ENCODE data around the gene SLC38A10. TPM values are rescaled to one million over a fixed set of nuclear protein-coding genes. Genes with fewer than 3 reads are reported as not detected.

SLC38A10 gene
- total and polyA plus RNA-seq, 7 donors: 7.8 to 88.7 (median 37.9) TPM

- Histone ChIP-seq H3K27ac (peak overlapping the region in 1 of 4 donors; percentile 81), H3K36me3 (no peaks in the 10 kb centered on the region), H3K27me3 (no peaks in the 10 kb centered on the region), H3K4me3 (no peak overlapping the region), H3K4me1 (peaks cover 0 to 17% (median 14%) of the 10 kb centered on the region in 4 donors), H3K9me3 (no peaks in the 10 kb centered on the region)
- WGBS, 2 donors: 91 to 92% methylated on average over 19 of the region's 19 CpGs
- intact Hi-C loops (cut with DNase I): no loop called here
- no peak for TF ChIP-seq POLR2AphosphoS5 (IDR thresholded peaks at IDR 0.05)
- no peak for TF ChIP-seq CTCF (IDR thresholded peaks at IDR 0.05)
- TF ChIP-seq EP300 (IDR thresholded peaks at IDR 0.05): no peak
- TF ChIP-seq POLR2A (IDR thresholded peaks at IDR 0.05): no peak
- no peak for DNase-seq
These were observed 12.8 kb upstream of the SLC38A10 start for GRCh38 chr17:81307636-81308560.

- Histone ChIP-seq H3K27ac (no peak overlapping the region), H3K4me3 (no peak overlapping the region), H3K9me3 (no peaks in the 10 kb centered on the region), H3K27me3 (no peaks in the 10 kb centered on the region), H3K36me3 (no peaks in the 10 kb centered on the region), H3K4me1 (peaks cover 0 to 17% (median 14%) of the 10 kb centered on the region in 4 donors)
- DNase-seq: no peak
- intact Hi-C loops (cut with DNase I): no loop called here
- TF ChIP-seq POLR2AphosphoS5 (IDR thresholded peaks at IDR 0.05) (no peak), POLR2A (IDR thresholded peaks at IDR 0.05) (no peak), CTCF (IDR thresholded peaks at IDR 0.05) (no peak), EP300 (IDR thresholded peaks at IDR 0.05) (no peak)
- WGBS, 2 donors: 79 to 82% methylated on average over 17 of the region's 17 CpGs
These were observed 11.9 kb upstream of the SLC38A10 start for GRCh38 chr17:81306898-81307510.

- Histone ChIP-seq H3K27me3 (no peaks in the 10 kb centered on the region), H3K9me3 (no peaks in the 10 kb centered on the region), H3K4me1 (peaks cover 0 to 17% (median 14%) of the 10 kb centered on the region in 4 donors), H3K27ac (no peak overlapping the region), H3K36me3 (no peaks in the 10 kb centered on the region), H3K4me3 (no peak overlapping the region)
- TF ChIP-seq POLR2AphosphoS5 (IDR thresholded peaks at IDR 0.05): no peak
- TF ChIP-seq POLR2A (IDR thresholded peaks at IDR 0.05): no peak
- no peak for TF ChIP-seq CTCF (IDR thresholded peaks at IDR 0.05)
- no peak for TF ChIP-seq EP300 (IDR thresholded peaks at IDR 0.05)
- 92 to 93% methylated on average over 7 of the region's 7 CpGs for WGBS, 2 donors
- intact Hi-C loops (cut with DNase I): no loop called here
- DNase-seq: no peak
These were observed 11.4 kb upstream of the SLC38A10 start for GRCh38 chr17:81306491-81306890.

GRCh38 chr17:81305051-81305630, 10.0 kb upstream of the SLC38A10 start:
- Histone ChIP-seq H3K36me3 (no peaks in the 10 kb centered on the region), H3K27me3 (no peaks in the 10 kb centered on the region), H3K4me3 (no peak overlapping the region), H3K27ac (no peak overlapping the region), H3K4me1 (peaks cover 0 to 14% (median 11%) of the 10 kb centered on the region in 4 donors), H3K9me3 (no peaks in the 10 kb centered on the region)
- intact Hi-C loops (cut with DNase I): no loop called here
- no peak for DNase-seq
- TF ChIP-seq POLR2A (IDR thresholded peaks at IDR 0.05) (no peak), CTCF (IDR thresholded peaks at IDR 0.05) (no peak), POLR2AphosphoS5 (IDR thresholded peaks at IDR 0.05) (no peak), EP300 (IDR thresholded peaks at IDR 0.05) (no peak)
- WGBS, 2 donors: 89 to 90% methylated on average over 13 of the region's 13 CpGs
